SK-N-SH (cell line): ENCODE measurements around the gene GPHB5. TPM values are rescaled to one million over a fixed set of nuclear protein-coding genes. Genes with fewer than 3 reads are reported as not detected.

Experiments used
- CTCF ChIA-PET: fragments of 300-600, 350-600 bp; formaldehyde crosslinking; extraction: SDS; loops from one replicate; lab custom pipeline; 2021; lab: Yijun Ruan, JAX
- POLR2A ChIA-PET: fragments of 350-600 bp; sonication (Branson Sonifier 250); formaldehyde crosslinking; extraction: SDS; loops from one replicate; lab custom pipeline; 2020; ENCODE audit warnings: antibody characterized with exemption, inconsistent platforms; lab: Yijun Ruan, JAX
- DNase-seq: peaks from one replicate; pipeline ENCODE4 v3.0.0; 2012
- H2AFZ ChIP-seq: fragments of 200-600 bp; sonication (generic); 2 replicates; pipeline ENCODE4 v1.8.1; 2016; ENCODE audit warnings: antibody characterized with exemption, mild to moderate bottlenecking, low read depth
- H3F3A ChIP-seq: fragments of 200-600 bp; sonication (generic); replicated peaks from 2 replicates; pipeline ENCODE3; 2016; ENCODE audit warnings: antibody characterized with exemption, mild to moderate bottlenecking; ENCODE audit not compliant: insufficient read depth
- H3K27ac ChIP-seq, 2 experiments: fragments of 200-500 bp in 1 of 2; fragments of 200-600 bp in 1 of 2; sonication (Bioruptor generic) in 1 of 2; sonication (generic), shearing (Covaris generic) in 1 of 2; 2 replicates each; pipeline versions ENCODE4 v1.5.1 to v1.6.1; 2014 to 2016; ENCODE audit warnings: low read depth in 2 of 2, inconsistent platforms in 1 of 2, low read length in 1 of 2, mild to moderate bottlenecking in 1 of 2, mixed read lengths in 1 of 2
- H3K27me3 ChIP-seq: fragments of 200-600 bp; sonication (generic), shearing (Covaris generic); 2 replicates; pipeline ENCODE4 v1.6.1; 2016; ENCODE audit warnings: mixed run types; ENCODE audit not compliant: insufficient read depth
- H3K36me3 ChIP-seq, 2 experiments: fragments of 200-500 bp in 1 of 2; fragments of 200-600 bp in 1 of 2; sonication (Bioruptor generic) in 1 of 2; sonication (generic) in 1 of 2; replicated peaks in 1 of 2; 2 replicates each; pipeline versions ENCODE3 to v1.5.1; 2014 to 2016; ENCODE audit warnings: low read length in 1 of 2, mild to moderate bottlenecking in 1 of 2; ENCODE audit not compliant: insufficient read depth in 2 of 2, control insufficient read depth in 1 of 2
- H3K4me1 ChIP-seq, 2 experiments: fragments of 200-500 bp in 1 of 2; fragments of 200-600 bp in 1 of 2; sonication (Bioruptor generic) in 1 of 2; sonication (generic), shearing (Covaris generic) in 1 of 2; 2 replicates each; pipeline versions ENCODE4 v1.5.1 to v1.6.1; 2014 to 2016; ENCODE audit warnings: low read depth in 1 of 2, low read length in 1 of 2, mixed run types in 1 of 2; ENCODE audit not compliant: insufficient read depth in 2 of 2, control insufficient read depth in 1 of 2
- H3K4me2 ChIP-seq: fragments of 200-600 bp; sonication (generic), shearing (Covaris generic); 2 replicates; pipeline ENCODE4 v1.6.1; 2017; ENCODE audit warnings: mixed run types
- H3K4me3 ChIP-seq, 2 experiments: fragments of 200-500 bp in 1 of 2; fragments of 200-600 bp in 1 of 2; sonication (Bioruptor generic) in 1 of 2; sonication (generic), shearing (Covaris generic) in 1 of 2; 2 replicates each; pipeline versions ENCODE4 v1.5.1 to v1.8.1; 2014 to 2016; ENCODE audit warnings: low read depth in 2 of 2, inconsistent platforms in 1 of 2, low read length in 1 of 2, mild to moderate bottlenecking in 1 of 2, mixed read lengths in 1 of 2, moderate library complexity in 1 of 2
- H3K79me2 ChIP-seq: fragments of 200-600 bp; sonication (generic); 2 replicates; pipeline ENCODE4 v1.8.1; 2017; ENCODE audit warnings: mild to moderate bottlenecking; ENCODE audit not compliant: insufficient read depth
- H3K9ac ChIP-seq: fragments of 200-600 bp; sonication (generic); 2 replicates; pipeline ENCODE4 v1.6.1; 2017; ENCODE audit warnings: mixed run types
- H3K9me2 ChIP-seq: fragments of 200-600 bp; sonication (generic); 2 replicates; pipeline ENCODE4 v1.6.1; 2017; ENCODE audit warnings: mixed run types
- H3K9me3 ChIP-seq: fragments of 200-600 bp; sonication (generic); 2 replicates; pipeline ENCODE4 v1.6.1; 2017; ENCODE audit warnings: mixed run types, mild to moderate bottlenecking, moderate library complexity
- H4K20me1 ChIP-seq: fragments of 200-600 bp; sonication (generic); 2 replicates; pipeline ENCODE4 v1.6.1; 2017; ENCODE audit warnings: mild to moderate bottlenecking, mixed run types; ENCODE audit not compliant: insufficient read depth
- CHD2 ChIP-seq: fragments of 150-350 bp; IDR thresholded peaks from 2 replicates; pipeline ENCODE4 v1.6.1; 2018; ENCODE audit warnings: low read length; ENCODE audit not compliant: partially characterized antibody
- CTCF ChIP-seq: fragments of 200-600 bp; sonication (generic); IDR thresholded peaks from 2 replicates; pipeline ENCODE4 v1.6.1; 2017; ENCODE audit warnings: antibody characterized with exemption, mild to moderate bottlenecking, moderate library complexity
- ELF1 ChIP-seq: IDR thresholded peaks from 2 replicates; pipeline ENCODE4 v1.4.0; 2012
- EP300 ChIP-seq, 2 experiments: IDR thresholded peaks; 2 replicates each; pipeline versions ENCODE4 v1.4.0 to v1.6.1; 2012; ENCODE audit warnings: borderline replicate concordance in 1 of 2, low read depth in 1 of 2, low read length in 1 of 2
- EZH2phosphoT487 ChIP-seq: fragments of 200-600 bp; sonication (generic); IDR thresholded peaks from 2 replicates; pipeline ENCODE4 v1.6.1; 2017; ENCODE audit warnings: low read depth, mixed run types, mild to moderate bottlenecking, antibody characterized with exemption, moderate library complexity, borderline replicate concordance
- FOXJ3 ChIP-seq: sonication (generic); formaldehyde crosslinking; IDR thresholded peaks from 2 replicates; pipeline ENCODE4 v1.5.1; 2020; ENCODE audit warnings: mild to moderate bottlenecking, missing genetic modification reagents
- FOXM1 ChIP-seq: IDR thresholded peaks from 2 replicates; pipeline ENCODE4 v1.4.0; 2012; ENCODE audit warnings: low read depth, mild to moderate bottlenecking
- GATA2 ChIP-seq: sonication (generic); formaldehyde crosslinking; IDR thresholded peaks from 2 replicates; pipeline ENCODE4 v1.5.0; 2020; ENCODE audit warnings: mild to moderate bottlenecking, missing genetic modification reagents
- IRF3 ChIP-seq: fragments of 150-350 bp; IDR thresholded peaks from 2 replicates; pipeline ENCODE4 v1.6.1; 2016; ENCODE audit warnings: mild to moderate bottlenecking, low read depth, low read length
- JUND ChIP-seq: IDR thresholded peaks from 2 replicates; pipeline ENCODE4 v1.4.0; 2012
- NFIC ChIP-seq: IDR thresholded peaks from 2 replicates; pipeline ENCODE4 v1.4.0; 2012; ENCODE audit warnings: borderline replicate concordance
- NRF1 ChIP-seq: IDR thresholded peaks from 2 replicates; pipeline ENCODE4 v1.6.1; 2012; ENCODE audit warnings: low read depth, mild to moderate bottlenecking, low read length
- PBX3 ChIP-seq: IDR thresholded peaks from 2 replicates; pipeline ENCODE4; 2012
- RFX5 ChIP-seq: IDR thresholded peaks from 2 replicates; pipeline ENCODE4 v1.6.1; 2012; ENCODE audit warnings: mild to moderate bottlenecking, improper control_type of control experiment, low read length
- TCF12 ChIP-seq: IDR thresholded peaks from 2 replicates; pipeline ENCODE4 v1.4.0; 2012
- TEAD4 ChIP-seq: IDR thresholded peaks from 2 replicates; pipeline ENCODE4 v1.4.0; 2012; ENCODE audit warnings: mild to moderate bottlenecking, borderline replicate concordance; ENCODE audit not compliant: insufficient read depth
- ZBTB33 ChIP-seq: IDR thresholded peaks from 2 replicates; pipeline ENCODE4 v1.4.0; 2012; ENCODE audit warnings: low read depth, borderline replicate concordance
- WGBS: methylation state at CpG from one replicate; pipeline ENCODE4 v1.1.6; 2017; ENCODE audit warnings: low lambda C conversion rate; 5-methylcytosine and 5-hydroxymethylcytosine counted together
- polyA plus RNA-seq, 3 experiments: library from polyadenylated mRNA; depleted of rRNA; stranded (reverse); fragments of >200 nt; gene quantifications; 2 replicates each; pipeline ENCODE4 v1.2.3, GENCODE V29; 2012
- TF ChIP-seq, protein P1 (sequence below): IDR thresholded peaks from 2 replicates; pipeline ENCODE4 v1.4.0; 2012; ENCODE audit warnings: low read depth

The GPHB5 gene
- polyA plus RNA-seq, 1 of the 3 experiments (the other 2 are of a cell fraction) = not detected

GRCh38 chr14:63344336-63344735, 25.6 kb upstream of the GPHB5 start:
- POLR2A ChIA-PET = no interaction called here
- Histone ChIP-seq H3K4me2 (no peak overlapping the region), H3K4me1 (peaks cover 0 to 9% of the 10 kb centered on the region in 2 experiments; a peak in 1 of 4 replicates), H3K9me3 (no peaks in the 10 kb centered on the region), H3K9me2 (no peaks in the 10 kb centered on the region), H4K20me1 (no peaks in the 10 kb centered on the region)
- DNase-seq = no peak
- TF ChIP-seq JUND = no peak
- TF ChIP-seq ZBTB33 = no peak
- no peak for TF ChIP-seq CTCF
- no peak for TF ChIP-seq EP300 (IDR thresholded peaks at IDR 0.05; ENCODE audit: borderline replicate concordance in 1 of 2, low read depth in 1 of 2, low read length in 1 of 2)
- TF ChIP-seq, protein P1, sequence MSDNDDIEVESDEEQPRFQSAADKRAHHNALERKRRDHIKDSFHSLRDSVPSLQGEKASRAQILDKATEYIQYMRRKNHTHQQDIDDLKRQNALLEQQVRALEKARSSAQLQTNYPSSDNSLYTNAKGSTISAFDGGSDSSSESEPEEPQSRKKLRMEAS = no peak
- no peak for TF ChIP-seq NRF1
- no peak for TF ChIP-seq CHD2
- no peak for TF ChIP-seq FOXJ3 (CRISPR knock-in tag)
- no peak for TF ChIP-seq PBX3
- TF ChIP-seq RFX5 = no peak
- no peak for TF ChIP-seq ELF1
- no peak for TF ChIP-seq TCF12
- TF ChIP-seq GATA2 = no peak
- no peak for TF ChIP-seq EZH2phosphoT487
- no peak for TF ChIP-seq IRF3
- no peak for TF ChIP-seq TEAD4
- no peak for TF ChIP-seq NFIC
- TF ChIP-seq FOXM1 = no peak
- TF ChIP-seq, all 33 proteins: peak for 0
- Histone ChIP-seq H3K27ac (no peak overlapping the region), H3F3A (peaks cover 5% of the 10 kb centered on the region), H3K36me3 (no peaks in the 10 kb centered on the region), H3K9ac (no peak overlapping the region), H2AFZ (no peak overlapping the region), H3K4me3 (no peak overlapping the region), H3K79me2 (no peaks in the 10 kb centered on the region), H3K27me3 (no peaks in the 10 kb centered on the region)
- CTCF ChIA-PET = no interaction called here
- 59% methylated on average over 4 of the region's 4 CpGs for WGBS
